B cell (primary cell): ENCODE measurements around the gene BBS5. TPM values are rescaled to one million over a fixed set of nuclear protein-coding genes. Genes with fewer than 3 reads are reported as not detected.

ENCODE experiments used
- ATAC-seq: fragments of 200-7000 bp; cut with Tn5 transposase; one replicate; pipeline ENCODE4 v1.10.0; 2021; ENCODE audit warnings: low read depth, mild to moderate bottlenecking, moderate number of reproducible peaks, moderate library complexity
- CTCF ChIA-PET: fragments of 350-600 bp; sonication (Branson Sonifier 250); formaldehyde crosslinking; loops from one replicate; lab custom pipeline; 2021; ENCODE audit warnings: antibody characterized with exemption, inconsistent platforms; lab: Charles Lee
- POLR2A ChIA-PET: fragments of 350-600 bp; sonication (Branson Sonifier 250); formaldehyde crosslinking; loops from one replicate; lab custom pipeline; 2021; ENCODE audit warnings: antibody characterized with exemption; lab: Charles Lee
- DNase-seq: peaks from one replicate; pipeline ENCODE4 v3.0.0; 2013
- H2AFZ ChIP-seq: 2 replicates; pipeline ENCODE4 v1.6.1; 2012; ENCODE audit warnings: mild to moderate bottlenecking, low read depth, low read length; ENCODE audit not compliant: insufficient read depth, poor library complexity, severe bottlenecking
- H3K27ac ChIP-seq, 2 donors: 1 replicate in 1 of 2; 2 replicates in 1 of 2; pipeline ENCODE4 v1.5.1; 2012 to 2013; ENCODE audit warnings: low read length in 2 of 2, mild to moderate bottlenecking in 2 of 2, moderate library complexity in 1 of 2
- H3K27me3 ChIP-seq, 4 experiments: fragments of 200-600 bp in 1 of 4; sonication (generic) in 1 of 4; replicated peaks in 1 of 4; 1 replicate in 2 of 4; 2 replicates in 2 of 4; pipeline versions ENCODE4 v1.6.1 to v1.7.0; 2013 to 2016; ENCODE audit warnings: low read length in 3 of 4, mild to moderate bottlenecking in 2 of 4, mixed read lengths in 1 of 4, moderate library complexity in 1 of 4; ENCODE audit not compliant: insufficient read depth in 4 of 4, control insufficient read depth in 3 of 4; ENCODE audit errors: control extremely low read depth in 1 of 4
- H3K36me3 ChIP-seq, 2 experiments: replicated peaks in 1 of 2; 1 replicate in 1 of 2; 2 replicates in 1 of 2; pipeline versions ENCODE4 v1.6.1 to v1.7.1; 2013; ENCODE audit warnings: low read length in 1 of 2; ENCODE audit not compliant: insufficient read depth in 2 of 2, control insufficient read depth in 1 of 2; ENCODE audit errors: control extremely low read depth in 1 of 2, extremely low read depth in 1 of 2
- H3K4me1 ChIP-seq, 2 donors: fragments of 200-600 bp in 1 of 2; sonication (generic) in 1 of 2; 1 replicate in 1 of 2; 2 replicates in 1 of 2; pipeline versions ENCODE4 v1.5.1 to v1.6.1; 2013 to 2017; ENCODE audit warnings: low read length in 2 of 2; ENCODE audit not compliant: control insufficient read depth in 2 of 2, insufficient read depth in 2 of 2
- H3K4me2 ChIP-seq: replicated peaks from 2 replicates; pipeline ENCODE3; 2012; ENCODE audit warnings: mild to moderate bottlenecking, low read depth, low read length; ENCODE audit not compliant: poor library complexity, severe bottlenecking
- H3K4me3 ChIP-seq, 5 experiments: fragments of 200-600 bp in 1 of 5; sonication (generic) in 1 of 5; 1 replicate in 3 of 5; 2 replicates in 2 of 5; pipeline versions ENCODE4 v1.5.1 to v1.7.0; 2011 to 2016; ENCODE audit warnings: low read length in 4 of 5, mild to moderate bottlenecking in 4 of 5, low read depth in 2 of 5, control low read depth in 1 of 5, moderate library complexity in 1 of 5; ENCODE audit not compliant: insufficient read depth in 1 of 5; ENCODE audit errors: control extremely low read depth in 1 of 5, extremely low read depth in 1 of 5
- H3K79me2 ChIP-seq: fragments of 200-600 bp; sonication (generic); one replicate; pipeline ENCODE4 v1.6.0; 2016; ENCODE audit warnings: low read length; ENCODE audit not compliant: control insufficient read depth, insufficient read depth
- H3K9ac ChIP-seq: fragments of 200-600 bp; sonication (generic); 2 replicates; pipeline ENCODE4 v1.6.1; 2017; ENCODE audit warnings: mild to moderate bottlenecking, low read length, moderate library complexity
- H3K9me3 ChIP-seq, 3 donors: one replicate each; pipeline versions ENCODE4 v1.6.1 to v1.7.1; 2013; ENCODE audit warnings: low read length in 2 of 3; ENCODE audit not compliant: control insufficient read depth in 2 of 3, insufficient read depth in 1 of 3; ENCODE audit errors: control extremely low read depth in 1 of 3
- H4K20me1 ChIP-seq: 2 replicates; pipeline ENCODE4 v1.6.0; 2012; ENCODE audit warnings: mild to moderate bottlenecking, low read length; ENCODE audit not compliant: insufficient read depth, control insufficient read depth, poor library complexity, severe bottlenecking
- H3K27ac Mint-ChIP-seq: one replicate; pipeline ENCODE4 v1.8.0; 2021; ENCODE audit warnings: mixed read lengths
- H3K27me3 Mint-ChIP-seq: one replicate; pipeline ENCODE4 v1.8.0; 2021; ENCODE audit warnings: mixed read lengths
- H3K4me1 Mint-ChIP-seq: one replicate; pipeline ENCODE4 v1.8.0; 2021; ENCODE audit warnings: mixed read lengths
- H3K4me3 Mint-ChIP-seq: one replicate; pipeline ENCODE4 v1.8.0; 2021; ENCODE audit warnings: mixed read lengths
- H3K9me3 Mint-ChIP-seq: one replicate; pipeline ENCODE4 v1.8.0; 2022; ENCODE audit warnings: mixed read lengths; ENCODE audit not compliant: insufficient read depth
- EZH2 ChIP-seq: IDR thresholded peaks from 2 replicates; pipeline ENCODE4 v1.6.1; 2012; ENCODE audit warnings: borderline replicate concordance, low read depth, mild to moderate bottlenecking, moderate library complexity, low read length; ENCODE audit not compliant: insufficient read depth, poor library complexity, severe bottlenecking
- WGBS: methylation state at CpG from one replicate; pipeline ENCODE4 v1.1.5; 2013; ENCODE audit warnings: missing lambda C conversion rate; ENCODE audit not compliant: insufficient coverage; 5-methylcytosine and 5-hydroxymethylcytosine counted together
- intact Hi-C: fragments of 100-400 bp; cut with micrococcal nuclease; formaldehyde crosslinking; loops from one replicate; pipeline ENCODE4 v1.10.0; 2022
- polyA plus RNA-seq: library from polyadenylated mRNA; depleted of rRNA; stranded (reverse); fragments of >200 nt; gene quantifications from 2 replicates; pipeline ENCODE4 v1.2.3, GENCODE V29; 2012
- total RNA-seq, 2 donors: library from RNA; stranded (reverse); fragments of 120-200 nt in 1 of 2; gene quantifications; 1 replicate in 1 of 2; 2 replicates in 1 of 2; pipeline versions ENCODE4 v1.2.3 to v1.2.4, GENCODE V29; 2013 to 2022
- TF ChIP-seq, protein P1 (sequence below): fragments of 200-600 bp; IDR thresholded peaks from one replicate; pipeline ENCODE4 v1.8.0; 2022; ENCODE audit warnings: antibody characterized with exemption, mild to moderate bottlenecking

Gene BBS5
- total and polyA plus RNA-seq, 2 donors (not counting 1 experiment from before 2014, with no cell fraction given): 0.76 to 2.1 TPM

DNA sequence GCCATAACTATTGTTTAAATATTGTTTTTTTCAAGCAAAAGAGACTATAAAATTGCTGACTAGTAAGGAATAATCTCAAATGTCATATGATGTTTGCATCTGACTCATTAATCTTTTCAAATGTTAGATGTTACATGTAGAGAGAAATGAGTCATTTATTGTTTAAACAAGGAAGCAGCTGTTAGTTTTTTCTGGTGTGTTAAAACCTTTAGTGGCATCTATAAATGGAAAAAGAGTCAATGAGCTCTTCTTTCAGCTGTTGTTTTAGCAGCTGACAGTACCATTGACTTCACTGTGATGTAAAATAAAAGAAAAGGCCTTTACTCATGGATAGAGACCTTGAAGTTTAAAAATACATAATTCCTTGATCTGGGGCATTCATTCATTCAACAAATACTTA lies 28.4 kb downstream of the BBS5 start:
- intact Hi-C loops: no loop called here
- no peaks in the 10 kb centered on the region for H4K20me1 ChIP-seq
- H3K79me2 ChIP-seq: no peaks in the 10 kb centered on the region
- no peak overlapping the region for H3K4me3 Mint-ChIP-seq
- TF ChIP-seq, protein P1, sequence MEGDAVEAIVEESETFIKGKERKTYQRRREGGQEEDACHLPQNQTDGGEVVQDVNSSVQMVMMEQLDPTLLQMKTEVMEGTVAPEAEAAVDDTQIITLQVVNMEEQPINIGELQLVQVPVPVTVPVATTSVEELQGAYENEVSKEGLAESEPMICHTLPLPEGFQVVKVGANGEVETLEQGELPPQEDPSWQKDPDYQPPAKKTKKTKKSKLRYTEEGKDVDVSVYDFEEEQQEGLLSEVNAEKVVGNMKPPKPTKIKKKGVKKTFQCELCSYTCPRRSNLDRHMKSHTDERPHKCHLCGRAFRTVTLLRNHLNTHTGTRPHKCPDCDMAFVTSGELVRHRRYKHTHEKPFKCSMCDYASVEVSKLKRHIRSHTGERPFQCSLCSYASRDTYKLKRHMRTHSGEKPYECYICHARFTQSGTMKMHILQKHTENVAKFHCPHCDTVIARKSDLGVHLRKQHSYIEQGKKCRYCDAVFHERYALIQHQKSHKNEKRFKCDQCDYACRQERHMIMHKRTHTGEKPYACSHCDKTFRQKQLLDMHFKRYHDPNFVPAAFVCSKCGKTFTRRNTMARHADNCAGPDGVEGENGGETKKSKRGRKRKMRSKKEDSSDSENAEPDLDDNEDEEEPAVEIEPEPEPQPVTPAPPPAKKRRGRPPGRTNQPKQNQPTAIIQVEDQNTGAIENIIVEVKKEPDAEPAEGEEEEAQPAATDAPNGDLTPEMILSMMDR: no peak
- TF ChIP-seq EZH2: no peak
- ChIA-PET POLR2A (no interaction called here), CTCF (no interaction called here)
- no peaks in the 10 kb centered on the region for H3K27me3 Mint-ChIP-seq
- H2AFZ ChIP-seq: no peak overlapping the region
- no peaks in the 10 kb centered on the region for H3K4me1 Mint-ChIP-seq
- no peaks in the 10 kb centered on the region for H3K4me1 ChIP-seq
- H3K36me3 ChIP-seq: no peaks in the 10 kb centered on the region
- ATAC-seq (no peak), DNase-seq (no peak)
- no peaks in the 10 kb centered on the region for H3K27me3 ChIP-seq
- H3K9ac ChIP-seq: no peak overlapping the region
- no peak overlapping the region for H3K27ac Mint-ChIP-seq
- no peak overlapping the region for H3K4me2 ChIP-seq
- H3K4me3 ChIP-seq: no peak overlapping the region
- no peak overlapping the region for H3K27ac ChIP-seq
- H3K9me3 Mint-ChIP-seq: no peaks in the 10 kb centered on the region
- peaks cover 0 to 9% (median 0%) of the 10 kb centered on the region in 3 donors for H3K9me3 ChIP-seq

DNA sequence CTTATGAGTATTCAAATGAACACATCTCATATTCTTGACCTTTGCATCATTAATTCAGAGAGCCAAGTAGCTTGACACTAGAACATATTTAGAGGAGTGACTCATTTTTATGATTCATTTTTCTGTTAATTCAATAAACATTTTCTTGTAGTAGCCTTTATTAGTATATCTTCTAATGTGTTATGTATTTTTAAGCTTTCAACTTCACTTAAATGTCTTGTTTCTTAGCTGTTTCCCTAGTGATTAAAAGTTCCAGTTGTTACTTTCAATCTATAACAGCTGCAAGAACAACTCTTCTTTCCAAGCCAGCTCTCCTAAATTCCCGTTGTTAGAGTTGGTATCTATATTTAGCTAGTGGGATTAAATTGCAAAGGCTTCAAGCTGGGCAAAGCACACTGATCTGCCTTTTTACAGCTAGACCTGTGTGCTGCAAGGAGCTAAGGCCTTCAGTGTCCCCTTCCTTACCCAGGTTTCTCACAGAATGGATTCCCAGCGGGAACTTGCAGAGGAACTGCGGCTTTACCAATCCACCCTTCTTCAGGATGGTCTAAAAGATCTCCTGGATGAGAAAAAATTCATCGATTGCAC lies 30.1 kb downstream of the BBS5 start, which contains the start of gene KLHL41:
TSS of gene KLHL41 (plus strand) at position 405 of the 588 bp plus-strand sequence. CDS start at position 482, 77 bp downstream.
- no peak for DNase-seq
- no peak for TF ChIP-seq EZH2
- TF ChIP-seq, protein P1: no peak
- H3K27me3 Mint-ChIP-seq: no peaks in the 10 kb centered on the region
- no peaks in the 10 kb centered on the region for H3K36me3 ChIP-seq
- ChIA-PET POLR2A (no interaction called here), CTCF (no interaction called here)
- no peaks in the 10 kb centered on the region for H3K4me1 Mint-ChIP-seq
- no peak within 1 kb of the TSS for H3K27ac Mint-ChIP-seq
- no peaks in the 10 kb centered on the region for H3K79me2 ChIP-seq
- no peaks in the 10 kb centered on the region for H3K4me1 ChIP-seq
- WGBS: 97% methylated on average over 3 of the region's 4 CpGs
- no peaks in the 10 kb centered on the region for H4K20me1 ChIP-seq
- no peak within 1 kb of the TSS for H3K27ac ChIP-seq
- no peak within 1 kb of the TSS for H2AFZ ChIP-seq
- H3K4me3 ChIP-seq: no peak within 1 kb of the TSS
- no peak within 1 kb of the TSS for H3K4me2 ChIP-seq
- H3K9ac ChIP-seq: no peak within 1 kb of the TSS
- intact Hi-C loops: no loop called here
- H3K4me3 Mint-ChIP-seq: no peak within 1 kb of the TSS
- no peak for ATAC-seq
- H3K9me3 ChIP-seq: peaks cover 0 to 9% (median 0%) of the 10 kb centered on the region in 3 donors
- no peaks in the 10 kb centered on the region for H3K9me3 Mint-ChIP-seq
- no peaks in the 10 kb centered on the region for H3K27me3 ChIP-seq
